Stomach (tissue), 9 donors: ENCODE results near the gene IKZF1. TPM values are rescaled to one million over a fixed set of nuclear protein-coding genes. Genes with fewer than 3 reads are reported as not detected.

Experiments
- DNase-seq, 2 donors: peaks; one replicate each; pipeline versions ENCODE4 v3.0.0 to v3.0.0-alpha.2; 2013 to 2019
- H3K27ac ChIP-seq, 5 donors: fragments of 200-600 bp in 4 of 5; sonication (generic) in 4 of 5; one replicate each; pipeline ENCODE4 v1.5.1; 2013 to 2019; ENCODE audit warnings: mild to moderate bottlenecking in 1 of 5, moderate library complexity in 1 of 5
- H3K27me3 ChIP-seq, 3 donors: fragments of 200-600 bp; sonication (generic); one replicate each; pipeline ENCODE4 v1.5.1; 2017 to 2019; ENCODE audit warnings: mixed run types in 1 of 3
- H3K36me3 ChIP-seq, 4 donors: fragments of 200-600 bp; sonication (generic); 1 replicate in 3 of 4; 2 replicates in 1 of 4; pipeline ENCODE4 v1.5.1; 2016 to 2019
- H3K4me1 ChIP-seq, 4 donors: fragments of 200-600 bp; sonication (generic); one replicate each; pipeline ENCODE4 v1.5.1; 2016 to 2019
- H3K4me3 ChIP-seq, 4 donors: fragments of 200-600 bp; sonication (generic) in 3 of 4; one replicate each; pipeline ENCODE4 v1.5.1; 2016 to 2019; ENCODE audit warnings: mild to moderate bottlenecking in 1 of 4
- H3K9me3 ChIP-seq, 4 donors: fragments of 200-600 bp; sonication (generic); one replicate each; pipeline ENCODE4 v1.5.1; 2016 to 2019
- CTCF ChIP-seq, 7 experiments: fragments of 450-650 bp in 4 of 7; fragments of 200-600 bp in 3 of 7; sonication (generic) in 3 of 7; IDR thresholded peaks; one replicate each; pipeline ENCODE4 v1.5.1; 2016 to 2019; ENCODE audit warnings: antibody characterized with exemption in 7 of 7, control low read depth in 2 of 7, mild to moderate bottlenecking in 1 of 7
- EP300 ChIP-seq: sonication (generic); formaldehyde crosslinking; IDR thresholded peaks from one replicate; pipeline ENCODE4 v1.6.1; 2017; ENCODE audit warnings: antibody characterized with exemption
- POLR2A ChIP-seq, 4 donors: fragments of 450-650 bp; IDR thresholded peaks; one replicate each; pipeline ENCODE4 v1.6.1; 2016; ENCODE audit warnings: antibody characterized with exemption in 4 of 4, control low read depth in 2 of 4, mild to moderate bottlenecking in 1 of 4, moderate library complexity in 1 of 4
- POLR2AphosphoS5 ChIP-seq, 3 donors: sonication (generic); formaldehyde crosslinking; IDR thresholded peaks; one replicate each; pipeline ENCODE4 v1.6.1; 2016; ENCODE audit warnings: antibody characterized with exemption in 3 of 3
- WGBS, 5 donors: extraction: QIAGEN DNeasy Blood & Tissue Kit in 3 of 5; methylation state at CpG; one replicate each; pipeline versions ENCODE4 v1.1.5 to v1.1.7; 2013 to 2018; 5-methylcytosine and 5-hydroxymethylcytosine counted together
- intact Hi-C: fragments of 100-400 bp; cut with DNase I; formaldehyde crosslinking; loops from one replicate; pipeline ENCODE4 v1.15.1; 2023; ENCODE audit warnings: low total_unique reads
- polyA plus RNA-seq, 3 donors: library from polyadenylated mRNA; stranded (reverse); fragments of 200-250 nt; gene quantifications; one replicate each; pipeline ENCODE4 v1.2.3, GENCODE V29; 2013
- total RNA-seq, 5 donors: library from RNA; depleted of rRNA; stranded (reverse); fragments of >200 nt; gene quantifications; one replicate each; pipeline versions ENCODE4 v1.1.0 to v1.2.3, GENCODE V29; 2014 to 2016
- donor health status: healthy with polysubstance abuse.
- donor health status: Bipolar disorder and iron deficiency.
- donor health status: healthy.

Gene IKZF1
- total and polyA plus RNA-seq, 8 donors = 1.5 to 139 (median 9.7) TPM

GRCh38 chr7:50309721-50310120 is 5.2 kb downstream of the IKZF1 start:
- TF ChIP-seq POLR2AphosphoS5 (IDR thresholded peaks at IDR 0.05) (no peak), CTCF (IDR thresholded peaks at IDR 0.05) (no peak), POLR2A (IDR thresholded peaks at IDR 0.05) (no peak), EP300 (no peak)
- peak overlapping the region in 4 of 5 donors; percentile 42 to 88 (median 80) for H3K27ac ChIP-seq
- peaks cover 0 to 7% (median 4%) of the 10 kb centered on the region in 4 donors for H3K4me1 ChIP-seq
- H3K4me3 ChIP-seq = no peak overlapping the region
- H3K9me3 ChIP-seq = no peaks in the 10 kb centered on the region
- H3K27me3 ChIP-seq = peaks cover 0 to 47% (median 9%) of the 10 kb centered on the region in 3 donors
- WGBS, 5 donors = 60 to 72% (median 70%) methylated on average over 3 of the region's 3 CpGs
- intact Hi-C loops = no loop called here
- DNase-seq = no peak
- no peaks in the 10 kb centered on the region for H3K36me3 ChIP-seq

- no peaks in the 10 kb centered on the region for H3K9me3 ChIP-seq
- no peak for DNase-seq
- TF ChIP-seq CTCF (IDR thresholded peaks at IDR 0.05) (no peak), POLR2AphosphoS5 (IDR thresholded peaks at IDR 0.05) (no peak), EP300 (no peak), POLR2A (IDR thresholded peaks at IDR 0.05) (no peak)
- 69 to 80% (median 79%) methylated on average over 6 of the region's 6 CpGs for WGBS, 5 donors
- peaks cover 0 to 43% (median 3%) of the 10 kb centered on the region in 3 donors for H3K27me3 ChIP-seq
- peaks cover 0 to 3% (median 0%) of the 10 kb centered on the region in 4 donors for H3K4me1 ChIP-seq
- peak overlapping the region in 4 of 5 donors; percentile 19 to 88 (median 64) for H3K27ac ChIP-seq
- H3K36me3 ChIP-seq = no peaks in the 10 kb centered on the region
- no peak overlapping the region for H3K4me3 ChIP-seq
- intact Hi-C loops = no loop called here
These were observed 5.8 kb downstream of the IKZF1 start for GRCh38 chr7:50310361-50310760.

- intact Hi-C loops = no loop called here
- H3K27ac ChIP-seq = peak overlapping the region in 4 of 5 donors; percentile 19 to 88 (median 64)
- 88 to 93% (median 89%) methylated on average over 1 of the region's 1 CpG for WGBS, 5 donors
These were observed 6.4 kb downstream of the IKZF1 start for GRCh38 chr7:50310956-50311355.

More at GRCh38 chr7:50310956-50311355, 6.4 kb downstream of the IKZF1 start:
- H3K4me3 ChIP-seq = no peak overlapping the region
- TF ChIP-seq POLR2A (IDR thresholded peaks at IDR 0.05) = no peak
- no peak for TF ChIP-seq CTCF (IDR thresholded peaks at IDR 0.05)
- no peak for TF ChIP-seq EP300
- no peak for TF ChIP-seq POLR2AphosphoS5 (IDR thresholded peaks at IDR 0.05)
- peaks cover 0 to 6% (median 0%) of the 10 kb centered on the region in 4 donors for H3K4me1 ChIP-seq
- DNase-seq = no peak
- H3K27me3 ChIP-seq = peaks cover 0 to 37% (median 0%) of the 10 kb centered on the region in 3 donors
- no peaks in the 10 kb centered on the region for H3K36me3 ChIP-seq
- H3K9me3 ChIP-seq = no peaks in the 10 kb centered on the region
